Activated naive CD8-positive, alpha-beta T cell treated with anti-CD3 and anti-CD28 coated beads, Interleukin-2, amount 10 ng/mL, durations not matched to agents 7 days and 5 days (primary cell): Measurements from ENCODE around the gene AGPAT3. TPM values are rescaled to one million over a fixed set of nuclear protein-coding genes. Genes with fewer than 3 reads are reported as not detected.

Experiments
- ATAC-seq: fragments of 150-1000 bp; cut with Tn5 transposase; one replicate; pipeline ENCODE4 v1.10.0; 2021; ENCODE audit warnings: low read depth, moderate library complexity
- POLR2A ChIA-PET: fragments of 350-600 bp; sonication (Branson Sonifier 250); formaldehyde crosslinking; loops from one replicate; lab custom pipeline; 2021; ENCODE audit warnings: antibody characterized with exemption; lab: Charles Lee
- DNase-seq: peaks from one replicate; pipeline ENCODE4 v3.0.0; 2021
- H3K27ac Mint-ChIP-seq: one replicate; pipeline ENCODE4 v1.8.0; 2022; ENCODE audit warnings: mild to moderate bottlenecking, mixed read lengths
- H3K27me3 Mint-ChIP-seq: one replicate; pipeline ENCODE4 v1.8.0; 2022; ENCODE audit warnings: mild to moderate bottlenecking, moderate library complexity, mixed read lengths
- H3K36me3 Mint-ChIP-seq: one replicate; pipeline ENCODE4 v1.8.0; 2021; ENCODE audit warnings: mild to moderate bottlenecking, mixed read lengths
- H3K4me1 Mint-ChIP-seq: one replicate; pipeline ENCODE4 v1.8.0; 2021; ENCODE audit warnings: mixed read lengths
- H3K4me3 Mint-ChIP-seq: one replicate; pipeline ENCODE4 v1.8.0; 2022; ENCODE audit warnings: mild to moderate bottlenecking, moderate library complexity, mixed read lengths
- H3K9me3 Mint-ChIP-seq: one replicate; pipeline ENCODE4 v1.8.0; 2021; ENCODE audit warnings: mixed read lengths
- total RNA-seq, 2 experiments: library from RNA; stranded (reverse); gene quantifications; one replicate each; pipeline ENCODE4 v1.2.3, GENCODE V29; 2021

The AGPAT3 gene
- total RNA-seq, 2 experiments from 2014 or later, result 75.4 to 76.3 TPM

- POLR2A ChIA-PET, result no interaction called here
Measured at GRCh38 chr21:43902441-43902840, 37.4 kb downstream of the AGPAT3 start.

GRCh38 chr21:43903451-43904091 lies 38.5 kb downstream of the AGPAT3 start:
- Mint-ChIP-seq H3K9me3 (no peaks in the 10 kb centered on the region), H3K27ac (no peak overlapping the region), H3K36me3 (peaks cover 21% of the 10 kb centered on the region), H3K4me3 (no peak overlapping the region), H3K27me3 (no peaks in the 10 kb centered on the region), H3K4me1 (peaks cover 10% of the 10 kb centered on the region)
- no peak for DNase-seq
- POLR2A ChIA-PET, result interaction anchor here (1.6 kb wide), 1 partner anchor 37 kb away, joined by 7 read pairs; no protein-coding TSS in a partner anchor
- ATAC-seq, result no peak

More at GRCh38 chr21:43902441-43902840, 37.4 kb downstream of the AGPAT3 start:
- ATAC-seq, result no peak
- H3K27ac Mint-ChIP-seq, result no peak overlapping the region
- H3K9me3 Mint-ChIP-seq, result peaks cover 2% of the 10 kb centered on the region
- peaks cover 29% of the 10 kb centered on the region for H3K36me3 Mint-ChIP-seq
- H3K27me3 Mint-ChIP-seq, result no peaks in the 10 kb centered on the region
- peaks cover 12% of the 10 kb centered on the region for H3K4me1 Mint-ChIP-seq
- no peak overlapping the region for H3K4me3 Mint-ChIP-seq
- no peak for DNase-seq

- Mint-ChIP-seq H3K27ac (no peak overlapping the region), H3K9me3 (no peaks in the 10 kb centered on the region), H3K27me3 (no peaks in the 10 kb centered on the region), H3K36me3 (peaks cover 16% of the 10 kb centered on the region), H3K4me3 (no peak overlapping the region), H3K4me1 (peaks cover 10% of the 10 kb centered on the region)
- ATAC-seq (no peak), DNase-seq (no peak)
- POLR2A ChIA-PET, result interaction anchor here (1.6 kb wide), 1 partner anchor 38 kb away, joined by 7 read pairs; no protein-coding TSS in a partner anchor
Measured at GRCh38 chr21:43904331-43904781, 39.3 kb downstream of the AGPAT3 start.

- H3K27me3 Mint-ChIP-seq, result no peaks in the 10 kb centered on the region
- no peak overlapping the region for H3K27ac Mint-ChIP-seq
- ATAC-seq, result no peak
- POLR2A ChIA-PET, result no interaction called here
- H3K4me1 Mint-ChIP-seq, result peaks cover 15% of the 10 kb centered on the region
- no peak overlapping the region for H3K4me3 Mint-ChIP-seq
- H3K36me3 Mint-ChIP-seq, result peaks cover 4% of the 10 kb centered on the region
- H3K9me3 Mint-ChIP-seq, result no peaks in the 10 kb centered on the region
- no peak for DNase-seq
Measured at GRCh38 chr21:43905726-43906455, 40.9 kb downstream of the AGPAT3 start.

- ATAC-seq (no peak), DNase-seq (no peak)
- Mint-ChIP-seq H3K27ac (no peak overlapping the region), H3K36me3 (peaks cover 5% of the 10 kb centered on the region), H3K27me3 (no peaks in the 10 kb centered on the region), H3K4me1 (peaks cover 13% of the 10 kb centered on the region), H3K9me3 (no peaks in the 10 kb centered on the region), H3K4me3 (no peak overlapping the region)
- POLR2A ChIA-PET, result no interaction called here
Measured at GRCh38 chr21:43906585-43907370, 41.8 kb downstream of the AGPAT3 start.

- peaks cover 10% of the 10 kb centered on the region for H3K36me3 Mint-ChIP-seq
- no peaks in the 10 kb centered on the region for H3K27me3 Mint-ChIP-seq
- H3K4me1 Mint-ChIP-seq, result peaks cover 13% of the 10 kb centered on the region
- ATAC-seq, result no peak
- DNase-seq, result no peak
- no peak overlapping the region for H3K27ac Mint-ChIP-seq
- peaks cover 6% of the 10 kb centered on the region for H3K9me3 Mint-ChIP-seq
- H3K4me3 Mint-ChIP-seq, result no peak overlapping the region
- POLR2A ChIA-PET, result no interaction called here
Measured at GRCh38 chr21:43907751-43908150, 42.7 kb downstream of the AGPAT3 start.

GRCh38 chr21:43908167-43908566 lies 43.1 kb downstream of the AGPAT3 start:
- POLR2A ChIA-PET, result no interaction called here

GRCh38 chr21:43909741-43910400 lies 44.8 kb downstream of the AGPAT3 start:
- Mint-ChIP-seq H3K9me3 (peaks cover 8% of the 10 kb centered on the region), H3K4me3 (no peak overlapping the region), H3K4me1 (peaks cover 17% of the 10 kb centered on the region), H3K27ac (no peak overlapping the region), H3K36me3 (peaks cover 15% of the 10 kb centered on the region), H3K27me3 (no peaks in the 10 kb centered on the region)
- POLR2A ChIA-PET, result no interaction called here
- DNase-seq (no peak), ATAC-seq (no peak)

More at GRCh38 chr21:43908167-43908566, 43.1 kb downstream of the AGPAT3 start:
- peaks cover 12% of the 10 kb centered on the region for H3K36me3 Mint-ChIP-seq
- H3K27me3 Mint-ChIP-seq, result no peaks in the 10 kb centered on the region
- DNase-seq (no peak), ATAC-seq (no peak)
- H3K9me3 Mint-ChIP-seq, result peaks cover 8% of the 10 kb centered on the region
- no peak overlapping the region for H3K4me3 Mint-ChIP-seq
- H3K4me1 Mint-ChIP-seq, result peaks cover 13% of the 10 kb centered on the region
- no peak overlapping the region for H3K27ac Mint-ChIP-seq

GRCh38 chr21:43910460-43910859 lies 45.4 kb downstream of the AGPAT3 start:
- POLR2A ChIA-PET, result no interaction called here
- DNase-seq, result no peak
- Mint-ChIP-seq H3K27me3 (no peaks in the 10 kb centered on the region), H3K4me1 (peaks cover 17% of the 10 kb centered on the region), H3K36me3 (peaks cover 15% of the 10 kb centered on the region), H3K27ac (no peak overlapping the region), H3K9me3 (peaks cover 8% of the 10 kb centered on the region), H3K4me3 (no peak overlapping the region)
- no peak for ATAC-seq

GRCh38 chr21:43911015-43911934 lies 46.3 kb downstream of the AGPAT3 start:
- POLR2A ChIA-PET, result no interaction called here
- no peak for ATAC-seq
- Mint-ChIP-seq H3K9me3 (peaks cover 8% of the 10 kb centered on the region), H3K4me1 (peaks cover 18% of the 10 kb centered on the region), H3K4me3 (no peak overlapping the region), H3K36me3 (peaks cover 15% of the 10 kb centered on the region), H3K27ac (no peak overlapping the region), H3K27me3 (no peaks in the 10 kb centered on the region)
- no peak for DNase-seq

GRCh38 chr21:43911935-43912487 lies 47.0 kb downstream of the AGPAT3 start:
- ATAC-seq, result no peak
- Mint-ChIP-seq H3K4me1 (peaks cover 24% of the 10 kb centered on the region), H3K36me3 (peaks cover 15% of the 10 kb centered on the region), H3K4me3 (no peak overlapping the region), H3K27ac (no peak overlapping the region), H3K9me3 (peaks cover 8% of the 10 kb centered on the region), H3K27me3 (no peaks in the 10 kb centered on the region)
- POLR2A ChIA-PET, result no interaction called here
- DNase-seq, result no peak

- Mint-ChIP-seq H3K4me1 (peaks cover 28% of the 10 kb centered on the region), H3K27ac (no peak overlapping the region), H3K27me3 (no peaks in the 10 kb centered on the region), H3K9me3 (peaks cover 8% of the 10 kb centered on the region), H3K36me3 (peaks cover 18% of the 10 kb centered on the region), H3K4me3 (no peak overlapping the region)
- no peak for DNase-seq
- no peak for ATAC-seq
- POLR2A ChIA-PET, result no interaction called here
Measured at GRCh38 chr21:43912500-43912899, 47.5 kb downstream of the AGPAT3 start.
